GM21367 (cell line): ENCODE measurements around the gene AGBL1.

ENCODE experiments used
- ATAC-seq: cut with Tn5 transposase; IDR thresholded peaks from one replicate; pipeline ENCODE4 v1.9.1; 2021; ENCODE audit not compliant: unreplicated experiment

Gene AGBL1

DNA sequence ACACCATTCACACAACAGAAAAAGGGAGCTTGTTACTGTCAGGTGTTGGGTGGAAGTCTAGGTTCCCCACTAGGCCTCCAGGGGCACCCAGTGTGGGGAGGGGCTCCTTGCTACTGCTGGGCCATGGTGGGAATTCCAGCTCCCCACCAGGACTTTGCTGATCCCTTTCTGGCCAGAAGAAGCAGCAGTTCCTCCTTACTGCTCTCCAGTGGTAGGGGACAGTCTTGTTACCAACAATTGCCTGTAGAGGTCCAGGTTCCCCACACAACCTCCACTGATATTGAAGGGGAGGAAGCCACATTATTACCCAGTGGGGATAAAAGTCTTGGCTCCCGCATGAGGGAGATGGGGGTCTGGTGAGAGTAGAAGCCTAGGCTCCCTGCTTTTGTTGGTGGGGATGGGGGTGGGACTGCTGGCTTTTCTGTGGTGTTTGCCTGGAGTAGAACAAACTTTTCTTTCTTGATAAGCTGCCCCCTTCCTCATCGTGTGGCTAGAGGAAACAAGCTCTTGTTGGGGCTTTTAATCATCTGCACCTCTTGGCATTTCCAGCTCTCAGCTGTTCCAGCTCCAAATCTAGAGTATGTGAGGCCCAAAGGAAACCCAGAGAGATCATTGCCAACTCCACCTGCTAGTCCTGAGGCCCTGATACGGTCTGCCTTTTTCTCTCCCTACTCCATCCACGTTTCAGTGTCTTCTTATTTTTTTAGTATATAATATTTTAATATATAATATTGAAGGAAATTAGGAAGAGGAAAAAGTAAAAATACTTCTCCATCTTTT, 824.2 kb downstream of the AGBL1 start:
- ATAC-seq = no peak

DNA sequence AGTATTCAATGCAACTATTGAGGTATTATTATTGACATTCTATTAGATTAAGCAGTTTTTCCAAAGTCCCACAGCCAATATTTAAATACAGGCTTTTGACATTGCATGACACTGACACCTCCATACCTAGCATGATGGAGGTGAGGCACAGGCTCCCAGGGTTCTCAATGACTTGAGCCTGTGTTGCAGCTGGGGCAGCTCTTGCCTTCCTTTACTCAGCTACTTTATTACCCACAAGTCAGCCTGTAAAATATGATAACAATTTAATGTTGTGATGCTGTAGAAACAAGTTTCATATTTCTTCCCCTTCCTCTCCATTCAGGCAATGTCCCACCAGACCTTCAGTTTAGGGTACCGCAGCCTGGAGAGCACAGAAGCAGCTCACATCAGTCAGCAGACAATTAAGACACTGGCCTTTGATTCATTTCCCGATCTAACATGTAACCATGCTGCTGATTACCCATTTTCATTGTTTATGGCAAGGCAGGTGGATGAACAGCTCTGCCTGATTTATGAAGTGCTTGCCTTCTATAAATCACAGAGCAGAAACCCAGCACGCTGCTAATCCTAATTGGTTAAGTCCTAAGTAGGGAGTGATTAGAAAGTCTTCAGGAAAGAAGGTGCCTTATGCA, 826.1 kb downstream of the AGBL1 start:
- no peak for ATAC-seq

DNA sequence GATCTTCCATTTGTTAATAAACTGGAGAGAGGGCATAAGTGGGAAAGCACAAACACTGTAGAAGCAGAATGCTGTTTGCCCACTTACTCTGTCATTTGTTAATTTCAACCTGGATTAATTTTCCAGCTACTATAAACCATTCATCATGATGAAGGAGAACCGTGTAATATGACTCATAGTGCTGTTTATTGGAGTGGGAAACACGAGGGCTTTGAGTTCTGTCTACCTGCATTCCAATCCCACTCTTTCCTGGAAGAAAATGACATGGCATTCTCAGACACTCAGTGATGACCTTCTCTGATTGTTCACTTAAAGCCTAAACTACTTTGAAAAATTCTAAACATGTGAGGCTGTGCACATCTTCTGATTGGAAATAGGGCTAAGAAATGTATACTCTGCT, 826.7 kb downstream of the AGBL1 start:
- no peak for ATAC-seq

DNA sequence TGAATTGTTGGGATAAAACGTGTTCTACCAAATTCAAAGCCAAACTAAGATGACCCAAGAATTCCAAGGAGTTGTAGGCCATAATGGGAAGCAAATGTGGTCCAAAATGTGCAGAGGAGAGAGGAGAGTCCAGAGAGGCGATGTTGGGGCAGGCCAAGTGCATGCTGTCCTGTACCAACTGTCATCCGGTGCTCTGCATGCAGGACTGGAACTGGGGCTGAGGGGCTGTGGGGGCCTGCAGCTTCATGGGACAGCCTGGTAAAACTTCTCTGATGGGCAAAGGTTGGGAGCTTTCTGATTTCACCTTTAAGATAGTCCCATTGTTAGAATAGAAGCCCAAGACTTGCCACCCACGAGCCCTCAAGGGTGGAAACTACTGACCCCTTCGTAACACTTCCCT, 831.4 kb downstream of the AGBL1 start:
- ATAC-seq = no peak

DNA sequence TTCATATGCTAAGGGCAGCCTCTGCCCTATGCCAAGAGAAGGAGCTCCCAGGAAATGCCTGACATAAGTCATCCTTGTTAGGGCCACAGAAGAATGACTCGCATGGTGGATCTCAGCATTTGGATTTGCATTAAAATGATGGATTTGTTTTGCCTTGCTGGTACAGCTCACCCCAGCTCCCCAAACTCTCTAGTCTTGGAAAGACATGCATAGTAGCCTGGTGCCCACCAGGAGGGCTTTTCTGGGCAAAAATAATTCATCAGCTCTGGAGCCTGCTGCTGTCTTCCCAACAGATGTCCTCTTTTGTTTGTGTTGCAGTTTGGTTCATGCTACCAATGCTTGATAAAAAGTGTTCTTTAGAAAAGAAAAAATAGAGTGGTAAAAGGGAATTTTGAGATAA, 833.0 kb downstream of the AGBL1 start:
- ATAC-seq = no peak

DNA sequence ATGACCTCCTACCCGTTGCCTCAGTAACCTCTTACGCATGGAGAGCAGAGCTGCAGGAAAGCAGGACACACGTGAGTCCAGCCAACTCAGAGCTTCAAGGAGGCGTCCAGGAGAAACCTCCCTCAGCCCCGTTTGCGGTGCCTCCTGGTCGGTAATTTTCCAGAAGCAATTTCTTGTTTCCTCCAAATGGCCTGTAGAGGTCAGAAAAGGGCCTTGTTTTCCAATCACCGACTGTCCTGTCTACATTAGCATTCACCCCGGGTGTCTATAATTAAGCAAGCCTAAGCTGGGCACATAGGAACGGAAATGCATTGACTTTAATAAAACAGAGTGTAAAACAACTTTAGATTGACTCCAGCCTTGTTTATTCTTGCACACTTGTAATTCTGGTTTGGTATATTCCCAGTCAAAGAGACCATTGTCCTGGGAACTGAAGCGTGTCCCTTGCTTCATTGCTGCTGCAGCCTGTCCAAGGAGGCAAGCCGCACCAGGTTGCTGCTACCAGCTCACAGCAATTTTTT, 836.2 kb downstream of the AGBL1 start:
- ATAC-seq = no peak

DNA sequence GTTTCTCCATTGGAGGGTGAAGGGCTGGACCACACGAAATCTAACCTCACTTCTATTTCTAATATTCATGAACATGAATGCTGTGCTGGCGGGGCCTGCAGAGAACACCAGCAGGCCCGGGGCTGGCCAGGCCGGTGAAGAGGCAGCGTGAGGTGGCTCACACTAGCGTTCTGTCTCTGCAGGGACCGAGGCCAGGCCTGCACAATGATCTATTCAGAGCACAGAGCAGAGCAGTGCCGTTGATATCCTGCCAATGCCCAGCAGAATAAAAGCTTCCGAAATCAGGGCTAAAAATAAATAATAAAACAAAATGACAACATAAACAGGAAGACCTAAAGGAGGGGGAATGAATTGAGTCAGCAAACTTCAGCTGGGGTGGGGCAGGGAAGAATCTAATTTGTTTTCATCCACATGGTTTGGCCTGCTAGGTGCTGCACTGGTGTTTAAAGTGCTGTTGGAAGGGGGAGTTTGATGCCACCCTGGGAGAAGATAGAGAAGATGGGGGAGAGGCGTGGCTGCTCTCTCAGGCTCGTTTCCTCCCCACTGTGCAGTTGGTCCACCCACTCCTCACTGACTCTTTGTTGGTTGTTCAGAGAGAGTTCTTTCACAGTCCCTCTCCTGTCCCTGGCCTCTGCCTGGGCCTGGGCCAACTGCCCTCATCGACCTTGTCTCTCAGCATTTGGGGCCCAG, 837.1 kb downstream of the AGBL1 start:
- ATAC-seq = no peak

DNA sequence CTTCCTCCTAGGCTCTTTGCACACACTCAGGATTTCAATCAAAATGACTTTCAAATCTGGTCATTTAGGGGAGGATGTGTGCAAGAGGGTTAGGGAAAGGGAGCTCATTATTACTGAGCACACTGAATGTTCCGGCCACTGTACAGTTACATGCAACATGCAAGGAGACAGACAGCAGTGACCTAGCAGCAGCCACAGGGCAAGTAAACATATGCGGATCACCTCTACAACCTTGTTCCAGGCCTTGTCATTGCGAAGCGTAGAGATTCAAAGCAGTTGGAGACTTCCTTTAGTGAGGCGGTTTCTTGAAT, 837.6 kb downstream of the AGBL1 start:
- no peak for ATAC-seq

DNA sequence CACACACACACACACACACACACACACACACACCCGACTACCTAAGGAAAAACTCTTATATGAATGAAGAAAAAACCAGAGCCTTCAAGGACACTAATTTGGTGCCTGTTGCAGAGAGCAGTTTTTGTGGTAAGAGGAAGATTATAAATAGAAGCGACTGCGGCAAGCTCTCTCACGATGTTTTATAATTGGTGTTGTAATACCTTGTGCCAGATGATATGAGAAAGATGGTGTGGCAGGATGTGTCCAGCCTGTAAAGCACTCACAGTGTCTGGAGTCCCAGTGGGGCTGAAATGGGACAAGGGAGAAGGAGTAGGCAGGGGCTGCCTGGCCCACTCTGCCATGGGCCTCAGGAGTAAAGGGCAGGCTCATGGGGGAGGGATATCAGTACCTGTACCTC, 839.9 kb downstream of the AGBL1 start:
- ATAC-seq = no peak

DNA sequence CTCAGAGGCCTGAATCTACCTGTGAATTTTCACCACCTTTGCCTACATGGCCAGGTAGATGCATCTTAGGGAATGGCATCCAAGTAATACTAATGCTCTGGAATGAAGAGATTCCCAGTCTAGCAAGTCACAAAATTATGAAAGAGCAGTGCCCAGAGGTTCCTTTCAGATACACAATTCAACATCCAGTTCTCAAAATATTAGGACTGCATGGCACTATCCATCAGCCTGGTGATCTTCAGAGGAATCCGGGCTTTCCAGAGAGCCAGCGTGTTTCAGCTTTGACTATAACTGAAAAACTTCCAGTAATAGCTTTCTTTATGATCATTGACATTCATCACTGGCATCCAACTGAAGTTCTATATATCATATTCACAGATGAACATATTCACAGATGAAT, 849.8 kb downstream of the AGBL1 start:
- ATAC-seq = no peak

DNA sequence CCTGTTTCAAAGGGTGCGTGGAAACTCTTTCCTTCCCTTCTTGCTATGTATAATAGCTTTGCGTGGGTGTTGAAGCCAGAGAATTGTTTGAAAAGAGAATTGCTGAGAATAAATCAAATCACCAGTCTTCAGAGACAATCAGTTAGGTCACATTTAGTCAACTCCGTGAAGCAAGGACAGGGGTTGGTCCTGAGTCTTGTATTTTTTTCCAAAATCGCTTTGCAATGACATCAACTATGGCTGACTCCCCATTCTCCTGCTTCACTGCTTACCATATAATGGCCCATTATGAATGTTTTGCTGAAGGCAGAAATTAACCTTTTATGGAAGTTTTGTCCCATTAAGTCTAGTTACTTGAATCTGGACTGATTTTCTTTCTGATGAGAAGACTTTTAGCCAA, 852.8 kb downstream of the AGBL1 start:
- no peak for ATAC-seq

DNA sequence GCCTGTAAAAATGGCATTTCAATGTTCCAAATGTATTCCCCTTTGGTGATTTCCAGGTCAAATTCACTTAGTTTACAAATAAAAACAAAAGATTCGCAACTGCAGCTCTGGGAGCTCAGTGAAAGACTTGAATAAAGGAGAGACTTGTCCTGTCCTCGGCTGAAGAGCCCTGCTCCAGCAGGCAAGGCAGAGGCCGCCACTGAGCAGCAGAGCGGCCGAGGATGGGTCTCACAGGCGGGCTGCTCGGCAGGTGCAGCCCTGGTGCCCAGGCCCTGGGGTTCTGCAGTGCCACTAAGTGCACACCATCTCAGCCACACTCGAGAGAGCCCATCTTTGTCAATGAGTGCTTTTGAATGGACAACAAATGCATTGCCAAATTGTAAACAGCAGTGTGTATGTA, 856.2 kb downstream of the AGBL1 start:
- ATAC-seq = no peak

DNA sequence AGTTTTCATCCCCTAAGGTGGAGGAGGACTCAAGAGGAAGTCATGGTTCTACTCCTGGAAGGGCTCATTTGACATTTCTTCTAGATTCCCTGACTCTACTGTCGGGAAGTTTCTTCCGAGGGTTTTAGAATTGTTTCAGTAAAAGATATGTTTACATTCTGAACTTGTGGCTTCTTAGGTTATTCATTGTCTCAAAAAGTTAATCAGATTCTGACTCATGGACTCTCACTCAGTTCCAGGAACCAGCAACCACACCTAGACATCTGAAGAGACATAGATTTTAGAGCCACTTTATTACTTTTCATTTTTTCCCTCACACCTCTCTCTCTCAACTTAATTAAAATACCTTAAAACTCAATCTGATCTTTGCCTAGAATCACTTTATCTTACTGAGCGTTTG, 862.6 kb downstream of the AGBL1 start:
- ATAC-seq = no peak

DNA sequence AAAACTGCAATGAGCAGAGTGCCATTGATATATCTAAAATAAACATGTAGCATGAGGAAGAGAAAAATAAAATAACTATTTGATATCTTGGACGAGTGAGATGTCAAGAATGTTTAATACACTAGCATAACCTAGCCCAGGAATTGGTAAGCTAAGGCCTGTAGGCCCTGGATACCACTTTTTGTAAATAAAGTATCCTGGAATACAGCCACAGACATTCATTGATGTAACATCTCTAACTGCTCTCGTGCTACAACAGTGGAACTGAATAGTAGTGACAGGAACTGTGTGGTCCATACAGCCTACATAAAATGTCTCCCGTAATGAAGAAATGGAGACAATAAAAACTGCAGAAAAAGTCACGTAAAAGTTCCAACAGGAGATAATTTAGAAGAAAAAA, 869.0 kb downstream of the AGBL1 start:
- no peak for ATAC-seq

DNA sequence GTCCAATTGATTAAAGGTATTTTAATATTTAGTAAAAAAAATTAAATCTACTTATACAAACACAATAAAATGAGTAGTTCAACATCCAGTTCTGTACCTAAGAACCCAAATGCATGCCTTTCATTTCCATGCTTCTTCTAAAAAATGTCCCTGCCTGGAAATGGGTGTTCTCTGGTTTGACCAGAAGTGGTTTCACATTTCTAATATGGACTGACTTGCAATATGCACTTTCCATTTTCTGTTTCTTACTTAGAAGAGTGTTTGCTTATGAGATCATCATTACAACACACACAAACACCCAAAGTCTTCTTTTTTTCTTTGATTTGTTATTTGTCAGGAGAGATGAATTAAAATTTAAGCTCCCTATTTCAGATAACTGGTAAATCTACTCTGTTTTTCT, 879.6 kb downstream of the AGBL1 start:
- no peak for ATAC-seq

DNA sequence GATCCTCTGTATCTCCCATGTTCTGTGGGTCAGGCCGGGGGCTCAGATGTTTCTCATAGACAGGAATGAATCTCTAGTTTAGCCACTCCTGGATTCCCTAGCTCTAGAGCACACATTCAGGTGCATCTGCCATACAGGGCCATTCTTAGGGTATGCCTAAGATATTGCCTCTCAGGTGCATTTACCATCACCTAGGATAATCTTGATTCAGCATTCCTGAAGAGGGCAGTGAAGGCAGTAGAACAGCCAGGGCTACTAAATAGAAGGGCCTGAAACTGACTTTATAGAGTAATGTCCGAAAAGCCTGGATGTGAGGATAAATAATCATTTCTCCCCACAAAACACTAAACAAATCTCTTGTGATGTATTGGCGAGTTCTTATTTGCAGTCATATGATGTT, 882.0 kb downstream of the AGBL1 start:
- no peak for ATAC-seq

DNA sequence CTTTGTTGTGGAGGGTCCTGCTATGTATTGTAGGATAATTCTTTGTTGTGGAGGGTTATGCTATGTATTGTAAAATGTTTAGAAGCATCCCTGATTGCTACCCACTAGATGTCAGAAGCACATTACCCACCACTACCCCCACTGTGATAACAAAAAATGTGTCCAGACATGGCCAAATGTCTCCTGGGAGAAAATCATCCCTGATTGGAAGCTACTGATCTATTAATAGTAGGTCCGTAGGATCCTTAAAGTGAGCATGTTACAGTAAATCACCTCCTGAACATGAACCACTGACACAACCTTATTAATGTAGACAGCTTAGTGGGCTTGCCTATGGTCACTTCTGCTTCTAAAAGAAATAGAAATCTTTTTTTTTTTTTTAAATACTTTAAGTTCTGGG, 884.6 kb downstream of the AGBL1 start:
- ATAC-seq = no peak

DNA sequence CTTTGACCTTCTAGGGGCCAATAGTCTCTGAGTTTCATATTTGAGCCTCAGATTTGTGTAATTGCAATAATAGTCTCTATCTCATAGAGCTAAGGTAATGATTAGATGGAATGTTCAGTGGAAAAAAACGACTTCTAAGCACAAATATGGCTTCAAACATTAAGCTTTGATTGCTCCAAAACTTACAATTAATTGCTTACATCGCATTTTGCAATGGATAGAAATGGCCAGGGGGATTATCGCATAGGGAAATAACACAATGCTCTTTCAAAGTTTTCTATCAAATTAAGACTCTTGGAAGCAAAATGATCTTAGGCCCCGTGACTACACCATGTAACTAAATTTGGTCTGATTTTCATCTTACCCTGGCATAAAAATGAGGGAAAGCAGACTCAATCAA, 888.6 kb downstream of the AGBL1 start:
- ATAC-seq = no peak

DNA sequence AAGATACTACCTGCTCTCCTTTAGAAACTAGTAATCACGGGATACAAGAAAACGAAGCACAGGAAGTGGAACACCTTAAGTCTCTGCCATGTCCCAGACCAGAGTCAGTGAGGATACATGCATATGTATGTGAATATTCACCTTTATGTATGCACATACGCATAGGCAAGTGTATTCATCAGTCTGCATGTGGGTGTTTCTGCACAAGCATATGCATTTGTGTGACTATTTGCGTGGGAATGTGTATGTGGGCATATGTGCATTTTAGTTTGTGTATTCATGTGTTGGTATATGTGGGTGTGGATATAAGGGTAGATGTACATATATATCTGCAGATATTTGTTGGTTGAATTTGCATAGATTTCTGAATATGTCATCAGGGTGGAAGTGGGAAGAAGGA, 889.7 kb downstream of the AGBL1 start:
- no peak for ATAC-seq

DNA sequence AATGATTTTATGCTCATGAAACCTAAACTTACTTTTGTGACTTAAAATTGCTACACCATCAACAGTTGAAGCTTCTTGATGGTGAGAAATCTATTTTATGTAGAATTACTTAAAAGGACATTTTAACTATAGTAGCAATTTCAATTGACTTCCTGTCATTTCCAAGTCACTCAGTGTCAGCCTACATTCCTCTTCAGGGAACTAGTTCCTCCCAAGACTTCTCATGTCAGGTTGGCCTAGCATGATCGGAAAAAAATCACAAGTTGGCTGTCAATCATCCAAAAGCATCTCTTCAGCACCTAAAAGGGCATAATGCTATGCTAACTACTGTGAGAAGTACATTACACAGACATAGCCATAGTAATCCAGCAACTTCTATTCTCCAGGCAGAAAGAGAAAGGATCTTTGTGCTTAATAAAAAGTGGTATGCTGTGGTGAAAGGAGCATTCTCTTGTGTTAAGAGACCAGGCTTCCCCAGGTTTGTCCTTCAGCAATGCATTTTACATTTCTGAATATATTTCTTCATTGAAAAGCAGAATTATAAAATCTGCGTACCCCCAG, 893.7 kb downstream of the AGBL1 start:
- ATAC-seq = no peak

DNA sequence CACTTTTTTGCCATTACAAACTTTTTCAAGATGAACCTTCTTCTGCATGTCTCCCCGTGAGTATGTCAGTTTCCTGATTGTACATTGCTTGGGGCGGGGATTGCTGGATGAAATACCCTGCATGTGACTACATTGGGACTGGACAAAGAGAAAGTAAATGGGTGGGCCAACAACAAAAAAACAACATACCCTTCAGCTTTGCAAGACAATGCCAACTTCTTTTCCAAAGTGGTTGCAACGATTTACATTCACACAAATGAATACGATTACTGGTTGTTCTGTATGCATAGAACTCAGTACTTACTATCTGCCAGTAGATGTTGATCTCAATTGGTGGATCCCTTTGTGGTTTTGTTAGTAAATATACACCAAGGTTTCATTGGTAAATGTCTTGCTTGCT, 908.4 kb downstream of the AGBL1 start:
- no peak for ATAC-seq

DNA sequence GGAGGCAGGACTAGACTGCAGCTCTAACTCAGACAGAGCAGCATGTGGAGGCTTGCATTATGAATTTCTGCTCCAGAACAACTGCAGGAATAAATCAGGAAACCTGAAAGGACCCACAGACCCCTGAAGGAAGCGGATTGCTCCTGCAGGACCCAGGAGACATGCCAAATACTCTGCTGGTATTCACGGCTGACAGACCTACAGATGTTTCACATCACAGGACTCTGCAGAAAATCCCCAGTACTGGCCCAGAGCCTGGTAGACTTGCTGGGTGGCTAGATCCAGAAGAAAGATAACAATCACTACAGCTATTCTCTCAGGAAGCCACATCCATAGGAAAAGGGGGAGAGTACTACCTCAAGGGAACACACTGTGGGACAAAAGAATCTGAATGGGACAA, 942.1 kb downstream of the AGBL1 start:
- ATAC-seq = no peak
